NCI-H2171 treated with DMSO at 0.1 percent for 48 hours (cell line): Measurements from ENCODE around the gene ATXN2.

Experiments used
- DNase-seq: peaks from one replicate; lab custom pipeline; 2025; lab: John Stamatoyannopoulos, UW

The ATXN2 gene

DNA sequence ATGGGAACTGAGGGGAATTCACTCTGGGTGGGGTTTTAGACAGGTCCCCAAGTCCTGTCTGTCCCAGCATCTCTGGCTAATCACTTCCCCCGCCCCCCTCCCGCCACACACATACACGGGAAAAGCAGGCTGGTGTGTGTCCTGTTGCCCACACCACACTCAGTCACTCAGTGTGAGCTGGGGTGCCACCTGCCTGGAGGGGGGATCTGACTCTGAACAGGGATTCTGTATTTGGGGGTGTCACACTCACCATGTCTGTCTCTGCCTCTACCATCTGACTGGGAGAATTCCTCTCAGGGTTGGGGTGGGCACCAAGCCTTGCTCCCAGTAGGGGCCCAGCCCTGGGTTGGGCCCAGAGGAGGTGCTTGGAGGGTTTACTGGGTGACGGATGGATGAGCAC is 162.3 kb downstream of the ATXN2 start:
- no peak for DNase-seq

DNA sequence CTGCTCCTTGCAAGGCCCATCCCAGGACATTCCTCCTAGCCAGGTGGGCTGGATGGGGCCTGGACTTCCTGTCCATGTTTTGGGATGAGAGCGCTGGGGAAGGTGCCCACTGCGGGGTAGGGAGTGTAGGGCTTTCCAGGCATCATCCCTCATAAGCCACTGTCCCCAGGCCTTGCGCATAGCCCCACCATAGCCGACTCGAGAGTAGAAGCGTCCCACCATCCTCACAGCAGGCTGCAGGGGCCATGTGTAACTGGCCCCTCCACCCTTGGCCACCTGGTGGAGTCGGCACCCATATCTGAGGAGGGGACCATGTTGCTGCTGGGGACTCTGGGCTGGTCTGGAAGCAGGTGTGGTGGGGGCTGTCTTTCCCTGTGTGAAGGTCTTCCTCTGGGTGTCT is 162.8 kb downstream of the ATXN2 start:
- DNase-seq, result no peak

DNA sequence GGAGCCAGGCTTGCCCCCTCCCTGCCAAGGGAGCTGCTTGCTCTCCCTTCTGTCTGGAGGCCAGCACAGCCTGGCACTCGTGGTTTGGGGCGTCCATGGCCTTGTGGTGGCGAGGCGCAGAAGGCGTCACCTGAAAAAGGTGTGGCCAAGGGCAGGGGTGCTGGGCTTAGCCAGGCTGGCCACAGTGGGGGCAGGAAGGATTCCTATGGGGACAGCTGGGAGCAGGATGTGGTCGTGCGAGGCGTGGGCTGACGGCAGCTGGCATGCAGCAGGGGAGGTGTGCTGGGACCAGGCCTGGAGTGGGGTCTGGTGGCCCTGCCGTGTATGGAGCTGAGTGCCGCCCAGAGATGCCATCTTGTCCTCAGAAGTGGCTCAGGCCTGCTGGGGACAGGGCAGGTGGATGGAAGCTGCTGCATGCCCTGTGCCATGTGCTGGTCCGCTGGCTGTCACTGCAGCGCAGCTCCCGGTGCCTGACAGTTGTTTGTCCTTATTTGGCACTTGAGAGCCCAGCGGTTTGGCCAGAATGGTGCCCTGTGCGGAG is 163.4 kb downstream of the ATXN2 start:
- DNase-seq, result no peak

DNA sequence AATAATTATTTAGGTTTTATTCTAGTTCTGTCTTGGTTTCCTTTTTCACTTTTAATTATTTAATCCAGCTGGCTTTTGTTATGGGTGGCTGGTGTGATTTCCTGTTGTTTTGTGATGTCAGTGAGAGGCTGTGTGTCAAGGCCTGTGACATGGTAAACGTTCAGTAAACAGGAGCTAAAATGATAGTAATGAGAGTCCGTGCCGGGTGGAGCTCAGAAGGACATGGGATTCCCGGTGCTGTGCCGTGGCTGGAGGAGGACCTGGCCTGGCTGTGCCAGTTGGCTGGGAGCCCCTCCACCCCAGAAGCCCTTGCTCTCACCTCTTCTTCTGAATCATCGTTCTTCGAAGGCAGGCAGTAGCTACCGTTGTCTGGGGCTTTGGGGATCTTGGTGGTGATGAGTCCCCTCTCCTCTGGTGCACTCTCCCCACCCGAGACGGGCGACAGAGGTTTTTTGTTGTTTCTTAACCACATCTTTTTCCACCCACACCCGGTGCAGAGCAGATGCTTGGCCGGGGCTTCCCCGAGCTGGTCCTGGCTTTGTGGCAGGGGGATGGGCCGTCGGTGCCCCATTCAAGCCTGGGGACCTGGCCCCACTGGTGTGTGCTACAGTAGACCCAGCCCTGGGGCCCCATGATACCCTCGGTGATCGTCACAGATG is 164.3 kb downstream of the ATXN2 start:
- no peak for DNase-seq

DNA sequence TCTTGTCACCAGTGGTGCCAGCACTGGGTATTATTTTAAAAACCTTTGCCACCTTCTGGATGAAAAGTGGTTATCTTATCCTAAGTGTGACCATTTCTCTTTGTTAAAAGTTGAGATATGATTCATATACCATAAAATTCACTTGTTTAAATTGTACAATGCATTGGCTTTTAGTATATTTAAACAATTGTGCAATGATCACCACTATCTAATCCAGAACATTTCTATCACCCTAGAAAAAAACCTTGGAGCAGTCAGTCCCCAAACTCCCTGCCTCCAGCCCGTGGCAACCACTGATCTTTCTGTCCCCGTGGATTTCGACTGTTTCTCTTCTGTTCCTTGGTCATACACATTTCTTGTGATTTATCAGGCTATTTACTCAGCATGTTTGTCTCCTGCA is 165.1 kb downstream of the ATXN2 start:
- DNase-seq, result no peak

DNA sequence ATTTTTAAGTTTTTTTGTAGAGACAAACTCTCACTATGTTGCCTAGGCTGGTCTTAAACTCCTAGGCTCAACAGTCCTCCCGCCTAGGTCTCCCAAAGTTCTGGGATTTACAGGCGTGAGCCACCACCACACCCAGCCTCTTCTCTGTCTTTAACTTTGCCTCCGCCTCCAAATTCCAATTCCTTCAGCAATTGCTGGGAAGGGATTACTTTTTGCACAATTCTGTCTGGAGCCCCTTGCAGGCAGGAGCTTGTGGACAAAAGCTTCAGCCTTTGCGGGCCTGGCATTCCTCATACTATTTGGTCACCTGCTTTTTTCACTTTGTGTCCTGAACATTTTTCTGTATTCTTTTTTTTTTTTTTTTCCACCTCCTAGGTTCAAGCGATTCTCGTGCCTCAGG is 167.3 kb downstream of the ATXN2 start:
- no peak for DNase-seq

DNA sequence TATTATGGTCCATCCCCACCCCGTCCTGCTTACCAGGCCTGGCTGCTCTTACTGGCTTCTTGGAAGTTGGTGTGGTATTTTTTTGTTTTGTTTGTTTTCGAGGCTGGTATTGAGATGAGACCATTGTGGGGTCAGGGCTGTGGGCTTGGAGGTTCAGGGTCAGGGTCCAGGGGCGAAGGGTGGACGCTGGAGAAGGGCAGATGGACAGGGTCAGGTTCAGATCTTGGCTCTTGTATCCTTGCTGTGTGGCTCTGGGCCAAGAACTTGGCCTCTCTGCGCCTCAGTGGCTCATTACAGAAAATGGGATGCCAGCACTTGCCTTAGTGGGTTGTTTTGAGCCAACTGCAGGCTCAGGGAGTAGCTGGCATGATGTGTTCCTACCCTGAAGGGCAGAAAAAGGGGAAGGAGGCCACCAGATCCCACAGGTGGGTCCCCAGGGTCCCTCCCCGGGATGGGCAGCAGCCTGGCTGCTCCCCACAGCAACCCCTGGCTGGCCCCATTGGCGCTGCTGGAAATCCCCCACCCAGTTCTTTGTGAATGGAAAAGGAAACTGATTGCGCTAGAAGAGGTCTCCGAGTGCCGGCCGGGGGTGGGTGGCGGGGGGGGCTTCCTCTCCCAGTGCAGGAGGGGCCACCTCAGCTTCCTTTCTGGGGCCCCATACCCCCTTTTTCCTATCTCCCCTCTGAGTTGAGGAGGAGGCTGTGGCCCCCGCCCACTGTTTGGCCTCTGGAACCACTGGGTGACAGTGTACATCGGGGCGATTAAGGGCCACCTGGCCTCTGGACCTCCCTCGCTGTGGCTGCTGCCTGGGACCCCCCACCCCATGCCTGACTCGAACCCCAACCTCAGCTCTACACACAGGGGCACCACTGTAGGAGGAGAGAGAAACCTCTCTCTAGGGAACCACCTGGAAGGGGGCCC is 168.4 kb downstream of the ATXN2 start:
- DNase-seq, result no peak

DNA sequence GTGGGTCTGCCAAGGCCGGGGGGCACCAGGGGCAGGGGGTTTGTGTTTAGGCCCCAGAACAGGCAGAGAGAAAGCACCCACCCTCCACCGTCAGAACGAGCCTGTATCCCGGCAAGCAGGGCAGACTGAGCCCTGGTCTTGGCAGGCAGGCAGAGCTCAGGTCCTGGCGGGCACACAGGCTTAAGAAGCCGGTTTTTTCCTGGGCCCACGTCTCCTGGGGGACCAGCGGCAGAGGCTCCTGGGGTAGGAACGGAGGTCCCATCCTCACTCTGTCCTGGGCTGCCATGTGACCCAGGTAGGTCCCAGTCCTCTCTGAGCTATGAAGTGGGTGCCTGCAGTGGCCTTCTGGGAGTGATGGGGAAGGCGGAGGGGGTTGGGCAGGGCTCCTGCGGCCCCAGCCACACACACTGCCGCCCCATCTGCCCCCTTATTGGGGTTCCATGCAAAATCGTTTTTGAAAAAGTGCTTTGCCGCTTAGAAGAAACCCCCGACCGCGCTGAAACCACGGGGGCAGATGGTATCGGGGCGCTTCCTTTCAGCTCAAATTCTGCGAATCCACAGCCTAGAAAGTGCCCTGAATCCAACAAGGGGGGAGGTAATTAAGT is 169.2 kb downstream of the ATXN2 start:
- no peak for DNase-seq

DNA sequence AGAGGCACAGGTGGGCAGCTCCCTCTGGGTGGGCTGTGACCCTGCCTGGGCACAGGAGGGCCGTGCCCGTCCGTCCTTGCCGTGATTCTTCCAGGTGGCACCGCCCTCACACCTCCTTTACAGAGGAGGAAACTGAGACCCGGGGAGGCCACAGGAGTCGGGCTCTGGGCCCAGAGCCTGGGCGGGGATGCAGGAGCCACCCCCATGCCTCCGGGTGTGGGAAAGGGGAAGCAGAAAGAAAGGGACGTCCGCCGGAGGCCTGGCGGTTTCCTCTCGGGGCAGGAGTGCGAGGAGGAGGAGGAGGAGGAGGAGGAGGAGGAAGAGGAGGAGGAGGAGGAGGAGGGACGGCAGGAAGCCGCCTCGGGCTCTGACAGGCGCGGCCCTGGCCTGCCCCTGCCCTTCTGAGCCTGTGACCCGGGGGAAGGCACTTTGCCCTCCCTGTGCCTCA is 170.4 kb downstream of the ATXN2 start:
- no peak for DNase-seq

DNA sequence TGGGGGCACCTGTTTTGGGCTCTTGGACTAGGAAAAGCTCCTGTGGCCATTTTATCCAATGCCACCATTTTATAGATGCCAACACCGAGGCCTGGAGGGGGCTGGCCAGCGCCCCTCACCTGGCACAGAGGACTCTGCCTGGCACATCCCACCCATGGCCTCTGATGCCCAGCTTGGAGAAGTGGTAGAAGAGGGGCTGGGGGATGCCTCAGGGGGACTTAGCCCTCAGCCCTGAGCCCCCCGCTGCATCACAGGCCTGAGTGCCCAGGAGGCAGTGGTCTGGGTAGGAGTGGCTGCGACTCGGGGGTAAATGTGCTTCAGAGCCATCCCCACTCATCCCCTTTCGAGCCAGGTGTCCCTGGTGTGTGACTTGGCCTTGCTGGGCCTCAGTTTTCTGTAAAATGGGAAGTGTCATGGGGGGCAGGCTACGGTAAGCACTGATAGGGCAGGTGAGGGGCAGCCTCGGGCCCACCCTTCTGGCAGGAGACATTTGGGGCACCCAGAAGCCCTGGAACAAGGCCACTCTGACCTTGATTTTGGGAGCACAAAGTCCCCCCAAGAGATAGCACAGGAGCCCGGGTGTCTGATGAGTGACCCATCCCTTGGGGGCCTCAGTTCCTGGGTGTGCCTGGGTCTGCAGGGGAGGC is 170.9 kb downstream of the ATXN2 start:
- DNase-seq, result no peak

DNA sequence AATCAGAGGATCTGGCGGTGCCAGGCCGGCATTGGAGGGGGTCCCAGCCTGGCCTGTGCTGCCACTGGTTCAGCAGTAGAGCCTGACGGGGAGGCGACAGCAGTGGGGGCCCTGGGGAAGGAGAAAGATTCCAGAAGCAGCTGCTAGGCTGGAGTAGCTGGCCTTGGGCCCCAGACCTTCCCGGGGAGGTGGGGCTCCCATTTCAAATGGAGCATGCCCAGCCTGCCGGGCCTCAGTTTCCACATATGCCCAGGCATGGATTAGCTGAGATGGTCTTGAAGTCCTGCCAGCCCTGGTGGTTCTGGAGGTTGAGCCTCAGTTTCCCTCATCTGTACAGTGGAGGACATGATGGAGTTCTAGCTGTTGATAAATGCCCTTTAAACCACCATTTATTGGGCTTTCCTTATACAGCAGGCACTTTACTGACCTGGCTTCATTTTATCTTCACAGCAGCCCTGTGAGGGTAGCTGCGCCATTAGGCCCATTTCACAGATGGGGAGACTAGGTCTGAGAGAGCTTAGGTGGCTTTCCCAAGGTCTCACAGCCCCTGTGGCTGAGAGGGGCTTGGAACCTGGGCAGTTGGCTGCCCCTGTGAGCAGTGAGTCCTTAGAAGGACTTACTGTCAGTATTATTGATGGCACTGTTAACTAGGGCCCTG is 171.6 kb downstream of the ATXN2 start:
- DNase-seq, result no peak

DNA sequence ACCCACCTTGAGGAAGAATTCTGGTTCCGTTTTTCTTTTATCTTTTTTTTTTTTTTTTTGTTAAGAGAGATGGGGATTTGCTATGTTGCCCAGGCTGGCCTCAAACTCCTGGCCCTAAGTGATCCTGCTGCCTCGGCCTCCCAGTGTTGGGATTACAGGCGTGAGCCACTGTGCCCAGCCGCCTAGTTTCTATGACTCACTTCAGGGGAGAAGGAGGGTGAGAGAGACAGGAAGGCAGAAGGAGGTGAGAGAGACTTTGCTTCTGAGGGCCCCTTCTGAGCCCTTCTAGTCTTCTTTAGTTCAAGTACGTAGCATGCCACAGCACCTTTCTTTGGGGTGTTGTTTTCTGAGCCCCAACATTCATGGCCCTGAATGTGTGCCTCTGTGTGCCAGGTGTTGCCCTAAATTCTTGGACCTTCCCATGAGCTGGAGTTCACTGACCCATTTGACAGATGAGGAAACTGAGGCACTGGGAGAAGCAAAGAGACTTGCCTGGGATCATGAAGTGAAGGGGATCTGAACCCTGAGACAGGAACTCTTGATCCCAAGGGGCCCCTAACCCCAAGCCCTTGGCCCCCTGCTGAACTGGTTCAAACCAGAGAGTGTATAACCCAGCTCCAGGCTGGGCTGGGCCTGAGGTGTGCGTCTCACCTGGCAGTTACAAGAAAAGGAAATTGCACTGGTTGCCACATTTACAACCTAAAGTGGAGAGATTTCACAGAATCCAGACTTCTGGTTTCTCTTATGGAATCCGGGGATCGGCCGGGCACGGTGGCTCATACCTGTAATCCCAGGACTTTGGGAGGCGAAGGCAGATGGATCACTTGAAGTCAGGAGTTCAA is 172.6 kb downstream of the ATXN2 start:
- DNase-seq, result no peak

DNA sequence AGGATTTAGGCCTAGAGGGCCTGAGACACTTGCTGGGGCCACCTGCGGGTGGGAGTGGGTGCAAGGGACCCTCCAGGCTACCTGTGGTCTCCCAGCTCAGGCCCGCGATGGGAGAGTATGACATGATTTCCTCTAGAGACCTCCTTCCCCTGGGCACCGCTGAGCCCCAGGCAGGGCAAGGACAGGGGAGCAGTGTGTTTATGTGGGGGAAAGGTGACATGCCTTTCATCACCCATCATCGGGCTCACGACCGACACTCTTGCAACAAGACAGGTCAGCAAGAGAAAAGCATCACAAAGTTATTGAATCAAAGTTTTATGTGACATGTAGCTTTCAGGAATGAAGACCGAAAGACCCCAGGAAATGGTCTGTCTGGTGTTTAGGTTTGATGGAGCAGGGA is 173.5 kb downstream of the ATXN2 start:
- no peak for DNase-seq

DNA sequence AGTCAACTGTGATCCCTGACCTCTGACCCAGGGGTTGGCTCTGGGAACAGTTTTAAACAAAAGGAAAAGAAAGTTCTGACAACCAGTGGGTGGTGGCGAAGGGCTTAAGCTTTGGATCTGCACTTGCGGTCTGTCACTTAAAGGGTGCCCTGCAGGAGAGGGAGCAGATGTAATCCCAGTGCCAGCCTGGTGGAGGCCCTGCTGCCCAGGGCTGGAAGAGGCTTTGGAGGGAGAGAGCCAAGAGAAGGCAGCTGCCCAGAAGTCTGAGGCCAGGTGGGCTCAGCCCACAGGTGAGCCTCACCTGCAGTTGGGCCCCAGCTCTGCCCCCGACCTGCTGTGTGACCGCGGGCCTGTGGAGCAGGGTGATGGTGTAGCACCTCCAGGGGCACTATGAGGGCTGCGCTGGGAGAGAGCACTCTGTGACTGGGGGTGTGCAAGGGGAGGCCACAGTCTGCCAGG is 174.3 kb downstream of the ATXN2 start:
- DNase-seq, result no peak

DNA sequence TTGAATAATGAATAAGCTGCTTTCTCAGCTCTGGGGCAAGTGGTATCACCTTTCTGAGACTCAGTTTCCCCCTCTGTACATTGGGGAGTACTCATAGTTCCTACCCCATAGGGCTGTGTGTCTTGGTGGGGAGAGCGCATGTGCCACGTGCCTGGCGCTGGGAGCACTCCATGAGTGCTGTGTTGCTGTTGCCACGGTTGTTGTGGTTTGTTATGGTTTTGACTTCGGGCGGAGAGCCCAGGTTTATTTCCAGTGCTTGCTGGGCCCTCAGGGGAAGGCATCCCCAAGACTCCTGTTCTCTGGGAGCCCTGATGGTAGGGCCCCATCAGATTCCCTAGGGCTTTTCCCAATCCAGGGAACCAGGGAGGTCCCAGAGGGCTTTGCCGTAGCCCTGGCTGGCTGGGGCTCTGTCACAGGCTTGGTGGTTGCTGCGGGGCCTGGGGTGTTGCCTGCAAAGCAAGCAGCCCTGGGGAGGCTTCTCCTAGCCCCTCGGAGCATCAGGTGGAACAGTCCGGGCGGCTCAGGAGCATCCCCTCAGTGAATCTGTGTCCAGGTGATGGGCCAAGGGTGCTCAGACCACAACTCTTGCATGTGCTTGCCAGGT is 174.8 kb downstream of the ATXN2 start:
- peak; percentile 36 for DNase-seq

DNA sequence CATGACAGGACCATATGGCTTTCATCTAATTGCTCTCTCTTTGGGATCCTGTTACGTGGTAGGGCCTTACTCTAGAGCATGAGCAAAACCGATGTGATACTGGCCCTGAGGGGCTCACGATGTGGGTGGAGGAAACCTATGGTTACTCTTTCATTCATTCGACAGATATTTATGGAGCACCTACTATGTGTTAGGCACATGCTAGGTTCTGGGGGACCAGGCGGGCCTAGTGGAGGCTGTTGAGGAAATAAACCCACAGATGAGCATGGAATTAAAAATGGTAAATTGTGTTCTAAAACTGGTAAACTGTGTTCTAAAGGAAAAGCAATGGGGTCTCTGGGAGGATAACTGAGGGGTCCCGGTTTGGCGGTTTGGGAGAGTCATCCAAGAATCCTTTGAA is 178.6 kb downstream of the ATXN2 start:
- no peak for DNase-seq

DNA sequence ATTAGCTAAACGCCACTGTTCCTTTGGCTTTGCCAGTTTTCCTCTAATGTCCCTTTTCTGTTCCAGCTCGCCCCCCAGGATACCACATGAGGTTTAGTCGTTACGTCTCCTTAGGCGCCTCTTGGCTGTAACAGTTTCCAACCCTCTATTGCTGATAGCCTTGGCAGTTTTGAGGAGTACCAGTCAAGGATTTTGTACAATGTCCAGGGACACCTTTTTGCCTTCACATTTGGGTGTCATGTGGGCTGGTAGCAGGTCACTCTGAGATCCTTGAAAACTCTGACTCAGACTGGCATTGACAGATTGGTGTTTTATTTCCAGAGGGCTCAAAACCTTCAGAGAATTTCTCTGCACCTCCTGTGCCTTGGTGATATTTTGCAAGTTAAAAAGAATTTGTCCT is 179.3 kb downstream of the ATXN2 start:
- DNase-seq, result no peak

DNA sequence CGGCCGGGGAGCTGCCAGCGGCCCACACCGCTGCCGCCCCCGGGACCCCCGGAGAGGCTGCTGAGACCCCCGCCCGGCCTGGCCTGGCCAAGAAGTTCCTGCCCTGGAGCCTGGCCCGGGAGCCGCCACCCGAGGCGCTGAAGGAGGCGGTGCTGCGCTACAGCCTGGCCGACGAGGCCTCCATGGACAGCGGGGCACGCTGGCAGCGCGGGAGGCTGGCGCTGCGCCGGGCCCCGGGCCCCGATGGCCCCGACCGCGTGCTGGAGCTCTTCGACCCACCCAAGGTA is 180.6 kb downstream of the ATXN2 start:
- no peak for DNase-seq

DNA sequence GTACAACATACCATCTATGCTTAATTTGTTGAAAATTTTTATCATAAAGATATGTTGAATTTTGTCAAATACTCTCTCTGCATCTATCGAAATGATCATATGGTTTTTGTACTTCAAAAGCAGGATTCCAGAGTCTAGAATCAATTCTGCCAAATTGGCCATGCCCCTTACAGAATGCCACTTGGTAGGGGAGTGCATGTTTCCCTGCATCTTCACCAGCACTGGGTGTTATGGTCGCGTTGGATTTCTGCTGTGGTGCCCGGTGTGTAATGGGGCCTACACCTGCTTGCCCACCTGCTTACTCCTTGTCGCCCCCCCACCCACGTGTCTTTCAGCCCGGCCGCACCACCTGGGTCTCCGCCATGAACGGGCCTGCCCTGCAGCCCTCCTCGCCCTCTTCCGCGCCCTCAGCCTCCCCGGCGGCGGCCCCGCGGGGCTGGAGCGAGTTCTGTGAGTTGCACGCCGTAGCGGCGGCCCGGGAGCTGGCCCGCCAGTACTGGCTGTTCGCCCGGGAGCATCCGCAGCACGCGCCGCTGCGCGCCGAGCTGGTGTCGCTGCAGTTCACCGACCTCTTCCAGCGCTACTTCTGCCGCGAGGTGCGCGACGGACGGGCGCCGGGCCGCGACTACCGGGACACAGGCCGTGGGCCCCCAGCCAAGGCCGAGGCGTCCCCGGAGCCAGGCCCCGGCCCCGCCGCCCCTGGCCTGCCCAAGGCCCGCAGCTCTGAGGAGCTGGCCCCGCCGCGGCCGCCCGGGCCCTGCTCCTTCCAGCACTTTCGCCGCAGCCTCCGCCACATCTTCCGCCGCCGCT is 181.1 kb downstream of the ATXN2 start:
- DNase-seq, result no peak

DNA sequence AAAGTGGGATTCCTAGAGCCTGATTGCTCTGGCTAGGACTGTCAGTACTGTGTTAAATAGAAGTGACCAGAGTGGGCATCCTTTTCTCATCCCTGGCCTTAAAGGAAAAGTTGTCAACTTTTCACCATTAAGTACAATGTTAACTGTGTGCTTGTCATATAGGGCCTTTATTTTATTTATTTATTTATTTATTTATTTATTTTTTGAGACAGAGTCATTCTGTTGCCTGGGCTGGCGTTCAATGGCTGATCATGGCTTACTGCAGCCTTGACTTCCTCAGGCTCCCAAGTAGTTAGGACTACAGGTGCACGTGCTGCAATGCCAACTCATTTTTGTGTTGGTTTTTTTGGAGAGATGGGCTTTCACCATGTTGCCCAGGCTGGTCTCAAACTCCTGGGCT is 181.8 kb downstream of the ATXN2 start:
- no peak for DNase-seq
